Measurements from ENCODE around the gene ITM2A.

DNA sequence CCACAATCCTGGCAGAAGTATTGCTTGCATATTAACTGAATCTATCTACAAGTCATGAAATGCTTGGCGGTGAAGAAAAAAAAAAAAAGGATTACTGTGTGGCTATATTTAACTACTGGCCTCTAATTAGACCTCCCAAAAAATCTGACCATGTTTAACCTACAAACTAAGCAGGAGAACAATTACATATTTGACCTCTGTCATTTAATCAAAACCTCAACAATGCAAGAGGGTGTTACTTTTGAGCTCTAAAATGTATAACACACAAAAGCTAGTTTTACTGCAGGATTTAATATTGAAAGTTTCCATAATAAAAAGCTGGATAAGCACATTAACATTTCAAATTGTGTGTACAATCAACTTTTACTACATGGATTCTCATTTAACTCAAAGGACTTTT is 1.5 kb downstream of the ITM2A start:
- TF ChIP-seq, protein P1, sequence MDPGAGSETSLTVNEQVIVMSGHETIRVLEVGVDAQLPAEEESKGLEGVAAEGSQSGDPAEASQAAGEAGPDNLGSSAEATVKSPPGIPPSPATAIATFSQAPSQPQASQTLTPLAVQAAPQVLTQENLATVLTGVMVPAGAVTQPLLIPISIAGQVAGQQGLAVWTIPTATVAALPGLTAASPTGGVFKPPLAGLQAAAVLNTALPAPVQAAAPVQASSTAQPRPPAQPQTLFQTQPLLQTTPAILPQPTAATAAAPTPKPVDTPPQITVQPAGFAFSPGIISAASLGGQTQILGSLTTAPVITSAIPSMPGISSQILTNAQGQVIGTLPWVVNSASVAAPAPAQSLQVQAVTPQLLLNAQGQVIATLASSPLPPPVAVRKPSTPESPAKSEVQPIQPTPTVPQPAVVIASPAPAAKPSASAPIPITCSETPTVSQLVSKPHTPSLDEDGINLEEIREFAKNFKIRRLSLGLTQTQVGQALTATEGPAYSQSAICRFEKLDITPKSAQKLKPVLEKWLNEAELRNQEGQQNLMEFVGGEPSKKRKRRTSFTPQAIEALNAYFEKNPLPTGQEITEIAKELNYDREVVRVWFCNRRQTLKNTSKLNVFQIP (CRISPR knock-in tag; IDR thresholded peaks at IDR 0.05; ENCODE audit: borderline replicate concordance, low read depth), result no peak
- TF ChIP-seq PATZ1 (CRISPR knock-in tag; IDR thresholded peaks at IDR 0.05; ENCODE audit: borderline replicate concordance), result no peak
- TF ChIP-seq, protein P2, sequence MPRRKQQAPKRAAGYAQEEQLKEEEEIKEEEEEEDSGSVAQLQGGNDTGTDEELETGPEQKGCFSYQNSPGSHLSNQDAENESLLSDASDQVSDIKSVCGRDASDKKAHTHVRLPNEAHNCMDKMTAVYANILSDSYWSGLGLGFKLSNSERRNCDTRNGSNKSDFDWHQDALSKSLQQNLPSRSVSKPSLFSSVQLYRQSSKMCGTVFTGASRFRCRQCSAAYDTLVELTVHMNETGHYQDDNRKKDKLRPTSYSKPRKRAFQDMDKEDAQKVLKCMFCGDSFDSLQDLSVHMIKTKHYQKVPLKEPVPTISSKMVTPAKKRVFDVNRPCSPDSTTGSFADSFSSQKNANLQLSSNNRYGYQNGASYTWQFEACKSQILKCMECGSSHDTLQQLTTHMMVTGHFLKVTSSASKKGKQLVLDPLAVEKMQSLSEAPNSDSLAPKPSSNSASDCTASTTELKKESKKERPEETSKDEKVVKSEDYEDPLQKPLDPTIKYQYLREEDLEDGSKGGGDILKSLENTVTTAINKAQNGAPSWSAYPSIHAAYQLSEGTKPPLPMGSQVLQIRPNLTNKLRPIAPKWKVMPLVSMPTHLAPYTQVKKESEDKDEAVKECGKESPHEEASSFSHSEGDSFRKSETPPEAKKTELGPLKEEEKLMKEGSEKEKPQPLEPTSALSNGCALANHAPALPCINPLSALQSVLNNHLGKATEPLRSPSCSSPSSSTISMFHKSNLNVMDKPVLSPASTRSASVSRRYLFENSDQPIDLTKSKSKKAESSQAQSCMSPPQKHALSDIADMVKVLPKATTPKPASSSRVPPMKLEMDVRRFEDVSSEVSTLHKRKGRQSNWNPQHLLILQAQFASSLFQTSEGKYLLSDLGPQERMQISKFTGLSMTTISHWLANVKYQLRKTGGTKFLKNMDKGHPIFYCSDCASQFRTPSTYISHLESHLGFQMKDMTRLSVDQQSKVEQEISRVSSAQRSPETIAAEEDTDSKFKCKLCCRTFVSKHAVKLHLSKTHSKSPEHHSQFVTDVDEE (CRISPR knock-in tag; IDR thresholded peaks at IDR 0.05), result no peak
- TF ChIP-seq RARB (CRISPR knock-in tag; IDR thresholded peaks at IDR 0.05), result no peak
- TF ChIP-seq TOX (CRISPR knock-in tag; IDR thresholded peaks at IDR 0.05; ENCODE audit: borderline replicate concordance), result no peak
- TF ChIP-seq ISL1 (CRISPR knock-in tag; IDR thresholded peaks at IDR 0.05), result no peak

All from SK-N-SH treated with all-trans-retinoic acid at 6 μM for 48 hours (cell line).